NCI-H2171 treated with DMSO at 0.1 percent for 48 hours (cell line): ENCODE results near the gene RUFY3.
"Not testable (repeated sequence)": the region's sequence is repeated elsewhere in the genome, so short reads cannot be mapped to it uniquely, and the experiment has no call there.

ENCODE experiments used
- DNase-seq: peaks from one replicate; lab custom pipeline; 2025; lab: John Stamatoyannopoulos, UW

The RUFY3 gene

GRCh38 chr4:70721747-70722146, at the start of gene RUFY3:
RUFY3 (plus strand) TSS chr4:70721964; CDS start chr4:70722574, 610 bp downstream.
- DNase-seq: peak; percentile 94

- no peak for DNase-seq
Observed at GRCh38 chr4:70674191-70674590, 47.6 kb upstream of the RUFY3 start.

- DNase-seq: no peak
Observed at GRCh38 chr4:70674731-70675130, 47.0 kb upstream of the RUFY3 start.

GRCh38 chr4:70676554-70677090, 45.1 kb upstream of the RUFY3 start:
- DNase-seq: no peak

- no peak for DNase-seq
Observed at GRCh38 chr4:70678383-70678999, 43.3 kb upstream of the RUFY3 start.

- DNase-seq: no peak
Observed at GRCh38 chr4:70680934-70681333, 40.8 kb upstream of the RUFY3 start.

- DNase-seq: no peak
Observed at GRCh38 chr4:70681704-70682103, 40.1 kb upstream of the RUFY3 start.

- not testable (repeated sequence) for DNase-seq
Observed at GRCh38 chr4:70682142-70682541, 39.6 kb upstream of the RUFY3 start.

- no peak for DNase-seq
Observed at GRCh38 chr4:70687392-70687791, 34.4 kb upstream of the RUFY3 start.

- peak; percentile 96 for DNase-seq
Observed at GRCh38 chr4:70687821-70688794, 33.7 kb upstream of the RUFY3 start, which contains the start of gene UTP3. UTP3 (plus strand) TSS chr4:70688532; CDS start chr4:70688678, 146 bp downstream.

GRCh38 chr4:70688795-70689231, 33.0 kb upstream of the RUFY3 start:
- no peak for DNase-seq

GRCh38 chr4:70691661-70692060, 30.1 kb upstream of the RUFY3 start:
- no peak for DNase-seq

- not testable (repeated sequence) for DNase-seq
Observed at GRCh38 chr4:70694633-70695032, 27.1 kb upstream of the RUFY3 start.

- DNase-seq: not testable (repeated sequence)
Observed at GRCh38 chr4:70698435-70698834, 23.3 kb upstream of the RUFY3 start.

- DNase-seq: no peak
Observed at GRCh38 chr4:70700712-70701111, 21.1 kb upstream of the RUFY3 start.

- DNase-seq: no peak
Observed at GRCh38 chr4:70701271-70701670, 20.5 kb upstream of the RUFY3 start.

GRCh38 chr4:70702592-70702991, 19.2 kb upstream of the RUFY3 start:
- DNase-seq: not testable (repeated sequence)

- DNase-seq: peak; percentile 38
Observed at GRCh38 chr4:70703619-70704214, 18.0 kb upstream of the RUFY3 start.

- peak; percentile 67 for DNase-seq
Observed at GRCh38 chr4:70704215-70704930, 17.4 kb upstream of the RUFY3 start.

GRCh38 chr4:70704931-70705182, 16.9 kb upstream of the RUFY3 start:
- no peak for DNase-seq

- peak; percentile 61 for DNase-seq
Observed at GRCh38 chr4:70705183-70706043, 16.4 kb upstream of the RUFY3 start.
